GM18868 (cell line): ENCODE results near the gene KATNB1.
A peak's percentile ranks its signal among the peaks of the same experiment; 100 is the strongest.
"Not testable (repeated sequence)": the region's sequence is repeated elsewhere in the genome, so short reads cannot be mapped to it uniquely, and the experiment has no call there.

Experiments
- ATAC-seq: cut with Tn5 transposase; IDR thresholded peaks from one replicate; pipeline ENCODE4 v1.9.1; 2021; ENCODE audit warnings: mild to moderate bottlenecking, moderate library complexity; ENCODE audit not compliant: unreplicated experiment

Gene KATNB1

GRCh38 chr16:57788951-57789350 lies 53.4 kb downstream of the KATNB1 start:
- ATAC-seq, result no peak

- no peak for ATAC-seq
These were observed 55.8 kb downstream of the KATNB1 start for GRCh38 chr16:57791195-57791892.

- ATAC-seq, result no peak
These were observed 56.4 kb downstream of the KATNB1 start for GRCh38 chr16:57791893-57792461.

GRCh38 chr16:57794849-57795430 lies 59.4 kb downstream of the KATNB1 start:
- no peak for ATAC-seq

- ATAC-seq, result peak; percentile 69
These were observed 59.9 kb downstream of the KATNB1 start for GRCh38 chr16:57795431-57795878.

GRCh38 chr16:57796014-57796413 lies 60.4 kb downstream of the KATNB1 start:
- ATAC-seq, result not testable (repeated sequence)

- ATAC-seq, result no peak
These were observed 61.6 kb downstream of the KATNB1 start for GRCh38 chr16:57797216-57797525.

- no peak for ATAC-seq
These were observed 62.1 kb downstream of the KATNB1 start for GRCh38 chr16:57797526-57798266.

- no peak for ATAC-seq
These were observed 62.8 kb downstream of the KATNB1 start for GRCh38 chr16:57798267-57798810.

GRCh38 chr16:57798953-57799599 lies 63.5 kb downstream of the KATNB1 start:
- no peak for ATAC-seq

- ATAC-seq, result no peak
These were observed 64.1 kb downstream of the KATNB1 start for GRCh38 chr16:57799600-57800199.

- no peak for ATAC-seq
These were observed 64.9 kb downstream of the KATNB1 start for GRCh38 chr16:57800200-57801097.

GRCh38 chr16:57801098-57801808 lies 65.7 kb downstream of the KATNB1 start:
- no peak for ATAC-seq

GRCh38 chr16:57801809-57802340 lies 66.3 kb downstream of the KATNB1 start:
- ATAC-seq, result no peak

GRCh38 chr16:57802341-57803133 lies 67.0 kb downstream of the KATNB1 start, which contains the start of gene KIFC3:
Gene KIFC3 (minus strand): TSS chr16:57802491. CDS start chr16:57798243, 4,248 bp downstream.
- peak; percentile 54 for ATAC-seq

- ATAC-seq, result no peak
These were observed 67.8 kb downstream of the KATNB1 start for GRCh38 chr16:57803134-57803990.
